Neural cell (in vitro differentiated cells): ENCODE results near the gene DHRS3. TPM values are rescaled to one million over a fixed set of nuclear protein-coding genes. Genes with fewer than 3 reads are reported as not detected.

Experiments used
- H2AFZ ChIP-seq: fragments of 200-600, 300-800 bp; sonication (generic), shearing (Covaris generic); 2 replicates; pipeline ENCODE4 v1.6.0; 2014; ENCODE audit warnings: low read depth, mild to moderate bottlenecking, antibody characterized with exemption, low read length, moderate library complexity
- H3F3A ChIP-seq: fragments of 200-600 bp; shearing (Covaris generic); 2 replicates; pipeline ENCODE4 v1.6.1; 2016; ENCODE audit warnings: mild to moderate bottlenecking, moderate library complexity, mixed read lengths, antibody characterized with exemption, low read length; ENCODE audit not compliant: insufficient read depth, poor library complexity, severe bottlenecking
- H3K27ac ChIP-seq: fragments of 200-600, 300-800 bp; sonication (generic), shearing (Covaris generic); 2 replicates; pipeline ENCODE4 v1.5.1; 2014; ENCODE audit warnings: mild to moderate bottlenecking, low read length, moderate library complexity
- H3K27me3 ChIP-seq: fragments of 300-800, 200-600 bp; sonication (generic), shearing (Covaris generic); 2 replicates; pipeline ENCODE4 v1.6.0; 2014; ENCODE audit warnings: mild to moderate bottlenecking, low read depth, low read length, moderate library complexity; ENCODE audit not compliant: insufficient read depth
- H3K36me3 ChIP-seq: fragments of 300-800, 200-600 bp; sonication (generic), shearing (Covaris generic); 2 replicates; pipeline ENCODE4 v1.5.1; 2014; ENCODE audit warnings: mild to moderate bottlenecking, antibody characterized with exemption, low read length, moderate library complexity; ENCODE audit not compliant: insufficient read depth
- H3K4me2 ChIP-seq: fragments of 300-800, 200-600 bp; sonication (generic), shearing (Covaris generic); 2 replicates; pipeline ENCODE4 v1.6.0; 2014; ENCODE audit warnings: mild to moderate bottlenecking, low read length
- H3K4me3 ChIP-seq: fragments of 300-800, 200-600 bp; sonication (generic), shearing (Covaris generic); 2 replicates; pipeline ENCODE4 v1.5.1; 2014; ENCODE audit warnings: mild to moderate bottlenecking, low read length, moderate library complexity
- H3K79me2 ChIP-seq: fragments of 200-600 bp; shearing (Covaris generic); replicated peaks from 2 replicates; pipeline ENCODE4 v1.6.0; 2014; ENCODE audit warnings: mild to moderate bottlenecking, low read length, moderate library complexity; ENCODE audit not compliant: insufficient read depth
- H3K9ac ChIP-seq: fragments of 300-800, 200-600 bp; sonication (generic), shearing (Covaris generic); 2 replicates; pipeline ENCODE4 v1.6.1; 2016; ENCODE audit warnings: mild to moderate bottlenecking, low read length, mixed read lengths
- H3K9me2 ChIP-seq: fragments of 200-600 bp; shearing (Covaris generic); 2 replicates; pipeline ENCODE4 v1.6.1; 2016; ENCODE audit warnings: mild to moderate bottlenecking, low read length, mixed read lengths; ENCODE audit not compliant: insufficient read depth
- H3K9me3 ChIP-seq: fragments of 200-600, 300-800 bp; sonication (generic), shearing (Covaris generic); 2 replicates; pipeline ENCODE4 v1.6.1; 2016; ENCODE audit warnings: mild to moderate bottlenecking, mixed run types, low read length, moderate library complexity, mixed read lengths
- H4K20me1 ChIP-seq: fragments of 200-600 bp; shearing (Covaris generic); 2 replicates; pipeline ENCODE4 v1.6.1; 2016; ENCODE audit warnings: mild to moderate bottlenecking, mixed run types; ENCODE audit not compliant: insufficient read depth
- CTCF ChIP-seq: fragments of 450-650 bp; IDR thresholded peaks from 2 replicates; pipeline ENCODE4 v1.5.1; 2014; ENCODE audit warnings: antibody characterized with exemption, mild to moderate bottlenecking, moderate library complexity; ENCODE audit not compliant: poor library complexity, severe bottlenecking
- EP300 ChIP-seq: fragments of 450-650 bp; conservative IDR thresholded peaks from 2 replicates; pipeline ENCODE4 v1.6.1; 2014; ENCODE audit warnings: antibody characterized with exemption, mild to moderate bottlenecking, moderate library complexity; ENCODE audit not compliant: poor library complexity, severe bottlenecking
- EZH2 ChIP-seq: fragments of 200-600, 300-800 bp; shearing (Covaris generic), sonication (generic); IDR thresholded peaks from 2 replicates; pipeline ENCODE4 v1.6.1; 2014; ENCODE audit warnings: antibody characterized with exemption, low read length, borderline replicate concordance, mild to moderate bottlenecking; ENCODE audit not compliant: insufficient read depth, poor library complexity, severe bottlenecking
- MXI1 ChIP-seq: fragments of 450-650 bp; conservative IDR thresholded peaks from 2 replicates; pipeline ENCODE4 v1.6.1; 2014; ENCODE audit warnings: antibody characterized with exemption, mild to moderate bottlenecking; ENCODE audit not compliant: poor library complexity, severe bottlenecking
- POLR2AphosphoS5 ChIP-seq: IDR thresholded peaks from 2 replicates; pipeline ENCODE4 v1.6.1; 2012
- RAD21 ChIP-seq: fragments of 450-650 bp; conservative IDR thresholded peaks from 2 replicates; pipeline ENCODE4 v1.6.1; 2014; ENCODE audit warnings: antibody characterized with exemption, mild to moderate bottlenecking, moderate library complexity
- SMC3 ChIP-seq: fragments of 450-650 bp; conservative IDR thresholded peaks from 2 replicates; pipeline ENCODE4 v1.6.1; 2014; ENCODE audit warnings: antibody characterized with exemption, mild to moderate bottlenecking, moderate library complexity; ENCODE audit not compliant: poor library complexity
- TAF1 ChIP-seq: IDR thresholded peaks from 2 replicates; pipeline ENCODE4 v1.6.1; 2012; ENCODE audit warnings: low read depth
- polyA plus RNA-seq: library from polyadenylated mRNA; depleted of rRNA; stranded (reverse); fragments of >200 nt; gene quantifications from 2 replicates; pipeline ENCODE4 v1.2.3, GENCODE V29; 2014
- TF ChIP-seq, protein P1 (sequence below): IDR thresholded peaks from 2 replicates; pipeline ENCODE4 v1.6.1; 2012; ENCODE audit warnings: borderline replicate concordance

DHRS3 gene
- polyA plus RNA-seq, 1 donor from 2014 or later, result 0.22 TPM

GRCh38 chr1:12599657-12600056 lies 18.4 kb downstream of the DHRS3 start:
- Histone ChIP-seq H3K9ac (no peak overlapping the region), H3K4me2 (no peak overlapping the region), H3K27ac (no peak overlapping the region), H3F3A (no peaks in the 10 kb centered on the region), H3K27me3 (peaks cover 19% of the 10 kb centered on the region), H3K4me3 (no peak overlapping the region), H3K79me2 (no peaks in the 10 kb centered on the region), H3K36me3 (no peaks in the 10 kb centered on the region), H3K9me2 (no peaks in the 10 kb centered on the region), H4K20me1 (no peaks in the 10 kb centered on the region), H2AFZ (no peak overlapping the region), H3K9me3 (no peaks in the 10 kb centered on the region)
- TF ChIP-seq SMC3, result no peak
- no peak for TF ChIP-seq TAF1
- TF ChIP-seq CTCF, result no peak
- no peak for TF ChIP-seq EP300
- TF ChIP-seq RAD21, result no peak
- TF ChIP-seq, protein P1, sequence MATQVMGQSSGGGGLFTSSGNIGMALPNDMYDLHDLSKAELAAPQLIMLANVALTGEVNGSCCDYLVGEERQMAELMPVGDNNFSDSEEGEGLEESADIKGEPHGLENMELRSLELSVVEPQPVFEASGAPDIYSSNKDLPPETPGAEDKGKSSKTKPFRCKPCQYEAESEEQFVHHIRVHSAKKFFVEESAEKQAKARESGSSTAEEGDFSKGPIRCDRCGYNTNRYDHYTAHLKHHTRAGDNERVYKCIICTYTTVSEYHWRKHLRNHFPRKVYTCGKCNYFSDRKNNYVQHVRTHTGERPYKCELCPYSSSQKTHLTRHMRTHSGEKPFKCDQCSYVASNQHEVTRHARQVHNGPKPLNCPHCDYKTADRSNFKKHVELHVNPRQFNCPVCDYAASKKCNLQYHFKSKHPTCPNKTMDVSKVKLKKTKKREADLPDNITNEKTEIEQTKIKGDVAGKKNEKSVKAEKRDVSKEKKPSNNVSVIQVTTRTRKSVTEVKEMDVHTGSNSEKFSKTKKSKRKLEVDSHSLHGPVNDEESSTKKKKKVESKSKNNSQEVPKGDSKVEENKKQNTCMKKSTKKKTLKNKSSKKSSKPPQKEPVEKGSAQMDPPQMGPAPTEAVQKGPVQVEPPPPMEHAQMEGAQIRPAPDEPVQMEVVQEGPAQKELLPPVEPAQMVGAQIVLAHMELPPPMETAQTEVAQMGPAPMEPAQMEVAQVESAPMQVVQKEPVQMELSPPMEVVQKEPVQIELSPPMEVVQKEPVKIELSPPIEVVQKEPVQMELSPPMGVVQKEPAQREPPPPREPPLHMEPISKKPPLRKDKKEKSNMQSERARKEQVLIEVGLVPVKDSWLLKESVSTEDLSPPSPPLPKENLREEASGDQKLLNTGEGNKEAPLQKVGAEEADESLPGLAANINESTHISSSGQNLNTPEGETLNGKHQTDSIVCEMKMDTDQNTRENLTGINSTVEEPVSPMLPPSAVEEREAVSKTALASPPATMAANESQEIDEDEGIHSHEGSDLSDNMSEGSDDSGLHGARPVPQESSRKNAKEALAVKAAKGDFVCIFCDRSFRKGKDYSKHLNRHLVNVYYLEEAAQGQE, result no peak
- no peak for TF ChIP-seq MXI1
- no peak for TF ChIP-seq POLR2AphosphoS5
- no peak for TF ChIP-seq EZH2

DNA sequence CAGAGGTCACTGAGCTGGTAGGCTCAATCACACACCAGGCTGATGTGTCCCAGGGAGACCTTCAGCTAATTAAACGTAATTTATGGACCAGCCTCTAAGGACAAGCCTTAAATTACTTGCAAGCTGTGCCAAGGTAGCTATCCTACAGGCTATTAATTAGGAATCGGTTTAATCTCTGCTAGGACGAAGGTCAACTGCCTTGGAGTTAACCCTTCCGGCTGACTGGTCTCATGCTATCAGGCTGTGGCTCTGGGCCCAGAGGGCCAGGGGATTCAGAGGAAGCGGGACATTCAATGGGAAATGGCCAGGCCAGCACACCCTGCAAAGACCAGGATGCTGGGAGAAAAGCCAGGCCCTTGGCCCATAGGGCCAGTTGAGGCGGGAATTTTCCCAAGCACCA lies 19.0 kb downstream of the DHRS3 start:
- no peaks in the 10 kb centered on the region for H3K36me3 ChIP-seq
- H3K4me2 ChIP-seq, result no peak overlapping the region
- H4K20me1 ChIP-seq, result no peaks in the 10 kb centered on the region
- no peaks in the 10 kb centered on the region for H3K9me3 ChIP-seq
- H2AFZ ChIP-seq, result no peak overlapping the region
- no peak overlapping the region for H3K27ac ChIP-seq
- no peaks in the 10 kb centered on the region for H3F3A ChIP-seq
- no peak overlapping the region for H3K9ac ChIP-seq
- TF ChIP-seq SMC3, result no peak
- no peak for TF ChIP-seq TAF1
- no peak for TF ChIP-seq EP300
- no peak for TF ChIP-seq MXI1
- TF ChIP-seq, protein P1, result no peak
- H3K9me2 ChIP-seq, result no peaks in the 10 kb centered on the region
- no peaks in the 10 kb centered on the region for H3K79me2 ChIP-seq
- H3K4me3 ChIP-seq, result no peak overlapping the region
- H3K27me3 ChIP-seq, result peaks cover 20% of the 10 kb centered on the region
